SU-DHL-6 (cell line): ENCODE measurements around the gene RAB39A.
"Not testable (repeated sequence)": the region's sequence is repeated elsewhere in the genome, so short reads cannot be mapped to it uniquely, and the experiment has no call there.

ENCODE experiments used
- H2AFZ ChIP-seq: fragments of 200-600 bp; sonication (generic); 2 replicates; pipeline ENCODE4 v1.6.1; 2014; ENCODE audit warnings: low read depth, mild to moderate bottlenecking, moderate library complexity, mixed read lengths, antibody characterized with exemption, low read length; ENCODE audit not compliant: severe bottlenecking
- H3F3A ChIP-seq: fragments of 200-600 bp; shearing (Covaris generic); 2 replicates; pipeline ENCODE4 v1.6.0; 2016; ENCODE audit warnings: antibody characterized with exemption, mild to moderate bottlenecking; ENCODE audit not compliant: insufficient read depth
- H3K27ac ChIP-seq: fragments of 200-600 bp; sonication (generic); 2 replicates; pipeline ENCODE4 v1.5.1; 2016; ENCODE audit warnings: low read depth, mild to moderate bottlenecking, low read length, moderate library complexity, mixed read lengths
- H3K27me3 ChIP-seq: fragments of 200-600 bp; sonication (generic), shearing (Covaris generic); 2 replicates; pipeline ENCODE4 v1.6.0; 2014; ENCODE audit warnings: mild to moderate bottlenecking, low read length
- H3K36me3 ChIP-seq: fragments of 200-600 bp; sonication (generic); 2 replicates; pipeline ENCODE4 v1.6.1; 2014; ENCODE audit warnings: mild to moderate bottlenecking, low read length, mixed read lengths
- H3K4me2 ChIP-seq: fragments of 300-600, 200-600 bp; shearing (Covaris generic), sonication (generic); 2 replicates; pipeline ENCODE4 v1.6.0; 2014; ENCODE audit warnings: low read length, low read depth, mild to moderate bottlenecking; ENCODE audit not compliant: poor library complexity, severe bottlenecking
- H3K4me3 ChIP-seq: fragments of 200-600 bp; sonication (generic); 2 replicates; pipeline ENCODE4 v1.5.1; 2014; ENCODE audit warnings: antibody characterized with exemption, low read length, mild to moderate bottlenecking, mixed read lengths; ENCODE audit not compliant: insufficient read depth, poor library complexity, severe bottlenecking
- H3K79me2 ChIP-seq: fragments of 200-600 bp; sonication (generic); 2 replicates; pipeline ENCODE4 v1.6.1; 2014; ENCODE audit warnings: mild to moderate bottlenecking, low read length, moderate library complexity; ENCODE audit not compliant: insufficient read depth
- H3K9ac ChIP-seq: fragments of 200-600 bp; sonication (generic); 2 replicates; pipeline ENCODE4 v1.7.0; 2014; ENCODE audit warnings: mild to moderate bottlenecking, low read length
- H3K9me2 ChIP-seq: fragments of 200-600 bp; sonication (generic); replicated peaks from 2 replicates; pipeline ENCODE4 v1.6.1; 2014; ENCODE audit warnings: low read length; ENCODE audit not compliant: insufficient read depth
- H3K9me3 ChIP-seq: fragments of 200-600 bp; sonication (generic); 2 replicates; pipeline ENCODE4 v1.6.1; 2014; ENCODE audit warnings: low read length, mixed read lengths; ENCODE audit not compliant: insufficient read depth
- H4K20me1 ChIP-seq: fragments of 200-600 bp; sonication (generic); 2 replicates; pipeline ENCODE4 v1.6.1; 2014; ENCODE audit warnings: low read depth, mild to moderate bottlenecking, antibody characterized with exemption, low read length, moderate library complexity, mixed read lengths
- CTCF ChIP-seq: fragments of 200-600 bp; sonication (generic); IDR thresholded peaks from one replicate; pipeline ENCODE4 v1.5.1; 2017; ENCODE audit warnings: antibody characterized with exemption, mild to moderate bottlenecking, low read length, moderate library complexity; ENCODE audit not compliant: insufficient read depth, poor library complexity, severe bottlenecking
- EZH2phosphoT487 ChIP-seq: fragments of 200-600 bp; sonication (generic), shearing (Covaris generic); conservative IDR thresholded peaks from 2 replicates; pipeline ENCODE4 v1.6.1; 2018; ENCODE audit warnings: mild to moderate bottlenecking, antibody characterized with exemption, low read length, moderate library complexity, mixed read lengths

RAB39A gene

GRCh38 chr11:107908211-107908610 is 20.0 kb upstream of the RAB39A start:
- H3F3A ChIP-seq: no peaks in the 10 kb centered on the region
- H3K27me3 ChIP-seq: no peaks in the 10 kb centered on the region
- TF ChIP-seq CTCF (no peak), EZH2phosphoT487 (no peak)
- no peak overlapping the region for H3K4me3 ChIP-seq
- no peak overlapping the region for H2AFZ ChIP-seq
- no peak overlapping the region for H3K4me2 ChIP-seq
- H3K27ac ChIP-seq: no peak overlapping the region
- no peaks in the 10 kb centered on the region for H3K79me2 ChIP-seq
- H3K9ac ChIP-seq: no peak overlapping the region
- H3K9me2 ChIP-seq: no peaks in the 10 kb centered on the region
- no peaks in the 10 kb centered on the region for H3K36me3 ChIP-seq
- no peaks in the 10 kb centered on the region for H4K20me1 ChIP-seq
- H3K9me3 ChIP-seq: no peaks in the 10 kb centered on the region

DNA sequence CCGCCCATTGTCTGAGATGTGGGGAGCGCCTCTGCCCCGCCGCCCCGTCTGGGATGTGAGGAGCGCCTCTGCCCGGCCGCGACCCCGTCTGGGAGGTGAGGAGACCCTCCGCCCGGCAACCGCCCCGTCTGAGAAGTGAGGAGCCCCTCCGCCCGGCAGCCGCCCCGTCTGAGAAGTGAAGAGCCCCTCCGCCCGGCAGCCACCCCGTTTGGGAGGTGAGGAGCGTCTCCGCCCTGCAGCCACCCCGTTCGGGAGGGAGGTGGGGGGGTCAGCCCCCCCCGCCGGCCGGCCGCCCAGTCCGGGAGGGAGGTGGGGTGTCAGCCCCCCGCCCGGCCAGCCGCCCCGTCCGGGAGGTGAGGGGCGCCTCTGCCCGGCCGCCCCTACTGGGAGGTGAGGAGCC is 15.8 kb upstream of the RAB39A start:
- not testable (repeated sequence) for H3K4me3 ChIP-seq, H3K36me3 ChIP-seq, H3K9me3 ChIP-seq, H2AFZ ChIP-seq, H4K20me1 ChIP-seq, H3K79me2 ChIP-seq, H3K4me2 ChIP-seq, H3K27ac ChIP-seq, H3K27me3 ChIP-seq, H3K9ac ChIP-seq, H3K9me2 ChIP-seq, H3F3A ChIP-seq

GRCh38 chr11:107915229-107915628 is 13.0 kb upstream of the RAB39A start:
- Histone ChIP-seq H3K9me3 (no peaks in the 10 kb centered on the region), H4K20me1 (no peaks in the 10 kb centered on the region), H3K27me3 (no peaks in the 10 kb centered on the region), H3K9ac (no peak overlapping the region), H3K9me2 (no peaks in the 10 kb centered on the region), H3K4me2 (no peak overlapping the region), H3K36me3 (no peaks in the 10 kb centered on the region), H2AFZ (no peak overlapping the region), H3K27ac (no peak overlapping the region), H3K79me2 (no peaks in the 10 kb centered on the region), H3F3A (no peaks in the 10 kb centered on the region), H3K4me3 (no peak overlapping the region)
- TF ChIP-seq EZH2phosphoT487 (no peak), CTCF (no peak)

DNA sequence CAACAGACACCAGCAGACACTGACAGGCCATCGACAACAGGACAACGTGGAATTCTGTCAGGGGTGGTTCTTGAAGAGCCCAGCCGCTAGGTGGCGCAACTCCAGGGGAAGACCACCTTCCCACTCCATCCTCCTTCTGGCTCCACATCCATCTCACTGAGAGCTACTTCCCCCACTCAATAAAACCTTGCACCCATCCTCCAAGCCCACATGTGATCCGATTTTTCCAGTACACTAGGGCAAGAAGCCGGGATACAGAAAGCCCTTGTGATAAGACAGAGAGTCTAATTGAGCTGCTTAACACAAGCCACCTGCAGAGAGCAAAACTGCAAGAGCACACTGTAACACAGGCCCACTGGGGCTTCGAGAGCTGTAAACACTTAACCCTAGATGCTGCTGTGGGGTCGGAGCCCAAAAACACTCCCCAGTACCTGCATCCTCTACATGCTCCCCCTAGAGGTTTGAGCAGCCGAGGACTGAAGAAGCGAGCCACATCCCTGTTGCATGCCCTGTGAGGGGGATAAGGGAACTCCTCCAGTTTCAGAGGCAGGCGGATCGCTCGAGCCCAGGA is 11.5 kb upstream of the RAB39A start:
- peak; percentile 71 for TF ChIP-seq CTCF
- no peak for TF ChIP-seq EZH2phosphoT487
- H3K27ac ChIP-seq: no peak overlapping the region
- H3K4me2 ChIP-seq: no peak overlapping the region

More for the DNA sequence above, 11.5 kb upstream of the RAB39A start:
- Histone ChIP-seq H3K27me3 (no peaks in the 10 kb centered on the region), H3K36me3 (no peaks in the 10 kb centered on the region), H3K9me3 (no peaks in the 10 kb centered on the region), H3K9ac (no peak overlapping the region), H3F3A (no peaks in the 10 kb centered on the region), H4K20me1 (no peaks in the 10 kb centered on the region), H3K79me2 (no peaks in the 10 kb centered on the region), H2AFZ (peak overlapping the region; percentile 43), H3K9me2 (no peaks in the 10 kb centered on the region), H3K4me3 (no peak overlapping the region)
